Measurements from ENCODE around the gene GJD2.

DNA sequence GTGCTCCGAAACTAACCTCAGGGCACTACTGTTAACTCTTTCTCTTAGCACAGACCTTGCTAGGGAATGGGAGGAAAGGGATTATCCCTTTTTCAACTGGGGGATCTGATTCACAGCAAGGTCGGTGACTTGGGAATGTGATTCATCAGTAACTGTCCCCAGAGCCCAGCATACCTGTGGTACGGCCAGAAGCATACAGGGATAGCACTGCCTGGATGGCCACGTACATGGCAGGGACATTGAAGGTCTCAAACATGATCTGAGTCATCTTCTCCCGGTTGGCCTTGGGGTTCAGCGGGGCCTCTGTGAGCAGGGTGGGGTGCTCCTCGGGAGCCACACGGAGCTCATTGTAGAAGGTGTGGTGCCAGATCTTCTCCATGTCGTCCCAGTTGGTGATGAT is 38.3 kb upstream of the GJD2 start:
- TF ChIP-seq CTCF (IDR thresholded peaks at IDR 0.05), result no peak
- TF ChIP-seq EP300 (IDR thresholded peaks at IDR 0.05; ENCODE audit: borderline replicate concordance in 1 of 2, low read depth in 1 of 2, low read length in 1 of 2), result no peak
- TF ChIP-seq ELF1 (IDR thresholded peaks at IDR 0.05), result no peak
- TF ChIP-seq SMC3 (IDR thresholded peaks at IDR 0.05; ENCODE audit: low read depth, low read length), result no peak
- no peak for TF ChIP-seq RCOR1 (IDR thresholded peaks at IDR 0.05; ENCODE audit: low read length)
- TF ChIP-seq YY1 (IDR thresholded peaks at IDR 0.05; ENCODE audit: low read depth), result no peak
- TF ChIP-seq EZH2phosphoT487 (IDR thresholded peaks at IDR 0.05; ENCODE audit: borderline replicate concordance, low read depth), result no peak
- TF ChIP-seq NFIC (IDR thresholded peaks at IDR 0.05; ENCODE audit: borderline replicate concordance), result no peak
